HG03159 (cell line): ENCODE results near the gene PTPRM.

Source experiments
- ATAC-seq: cut with Tn5 transposase; IDR thresholded peaks from one replicate; pipeline ENCODE4 v1.9.1; 2021; ENCODE audit warnings: mild to moderate bottlenecking, moderate library complexity; ENCODE audit not compliant: unreplicated experiment

PTPRM gene

GRCh38 chr18:8337211-8337610 is 770.1 kb downstream of the PTPRM start:
- no peak for ATAC-seq

DNA sequence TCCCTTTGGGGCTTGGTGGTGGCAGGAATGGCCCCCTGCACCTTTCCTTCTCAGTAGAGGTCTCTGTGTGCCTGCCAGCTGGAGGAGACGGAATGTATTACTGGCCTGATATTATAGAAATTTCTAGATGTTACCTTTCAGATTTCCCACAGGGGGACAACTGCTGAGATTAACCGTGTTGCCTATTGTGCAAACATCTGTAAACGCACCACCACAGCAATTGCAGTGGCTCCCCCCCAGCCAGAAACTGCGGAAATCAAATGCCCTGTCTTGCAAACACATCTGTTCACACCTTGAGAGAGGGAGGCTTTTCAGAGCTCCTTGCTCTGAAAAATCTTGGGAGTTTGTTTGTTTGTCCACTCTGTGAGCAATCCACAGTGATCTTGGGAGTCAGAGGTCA is 772.1 kb downstream of the PTPRM start:
- ATAC-seq: no peak

GRCh38 chr18:8339952-8340351 is 772.8 kb downstream of the PTPRM start:
- ATAC-seq: no peak

GRCh38 chr18:8341481-8342230 is 774.5 kb downstream of the PTPRM start:
- ATAC-seq: no peak

- ATAC-seq: no peak
These were observed 781.1 kb downstream of the PTPRM start for GRCh38 chr18:8348051-8348720.

DNA sequence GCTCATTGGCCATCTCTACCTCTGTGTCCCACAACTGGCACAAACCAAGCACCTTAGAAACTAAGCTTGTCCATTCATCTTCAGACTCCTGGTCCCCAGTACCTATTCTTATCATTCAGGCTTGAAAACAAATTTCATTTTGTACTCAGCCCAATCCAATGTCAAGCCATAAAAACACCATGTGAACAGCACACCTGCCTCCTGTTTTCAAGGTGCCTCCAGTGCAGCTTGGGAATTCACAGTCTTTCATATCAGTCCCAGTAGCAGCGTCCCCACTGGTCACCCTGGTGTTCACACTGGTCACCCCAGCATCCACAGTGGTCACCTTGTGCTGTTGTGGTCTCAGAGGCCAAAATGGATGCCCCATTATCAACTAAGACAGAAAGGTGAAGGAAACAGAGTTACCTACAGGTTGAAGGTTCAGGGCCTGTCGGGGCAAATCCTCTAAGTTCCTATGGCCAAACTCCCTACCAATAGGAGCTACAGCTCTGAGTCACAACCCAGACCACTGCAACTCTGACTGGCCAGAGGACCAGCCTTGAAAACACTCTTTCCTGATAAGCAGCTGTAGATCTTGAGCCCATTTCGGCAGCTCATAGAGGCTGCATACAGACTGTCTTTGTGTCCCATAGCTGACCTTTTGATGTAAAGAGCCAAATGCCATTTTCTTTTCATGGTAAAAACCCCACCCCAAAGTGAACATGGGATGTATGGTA is 782.6 kb downstream of the PTPRM start:
- no peak for ATAC-seq

DNA sequence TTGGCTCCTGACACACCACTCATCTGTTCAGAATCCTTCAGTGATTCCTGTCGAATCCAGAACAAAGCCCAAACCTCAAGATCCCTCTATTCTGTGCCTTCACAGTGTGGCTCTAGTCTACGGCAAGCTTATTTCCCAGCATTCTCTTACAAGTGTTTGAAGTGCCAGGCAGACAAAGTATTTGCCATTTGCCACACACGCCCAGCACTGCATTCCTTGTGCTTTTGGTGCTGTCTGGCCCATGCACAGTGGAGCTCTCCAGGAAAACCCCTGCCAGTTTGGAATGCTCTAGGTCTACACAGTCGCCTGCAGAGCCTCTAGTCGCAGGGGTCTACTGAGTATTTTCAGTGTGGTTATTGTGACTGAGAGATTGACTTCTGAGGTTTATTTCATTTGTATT is 783.5 kb downstream of the PTPRM start:
- no peak for ATAC-seq

DNA sequence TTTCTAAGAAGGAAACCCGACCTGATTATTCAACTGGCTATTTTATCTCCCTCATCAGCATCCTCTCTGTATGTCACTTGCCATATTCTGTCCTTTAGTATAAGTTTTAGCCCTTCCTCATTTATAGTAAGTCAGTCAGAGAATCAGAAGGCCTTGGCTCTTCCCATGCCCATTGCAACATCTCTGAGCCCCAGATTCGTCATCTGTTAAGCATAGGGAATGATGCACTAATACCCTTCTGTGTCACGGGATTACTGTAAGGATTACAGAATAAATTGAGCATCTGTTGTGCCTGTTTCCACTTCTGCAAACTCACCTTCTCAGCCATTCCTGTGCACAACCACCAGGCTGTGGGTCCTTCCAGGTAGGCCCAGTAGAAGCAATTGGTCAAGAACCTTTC is 784.0 kb downstream of the PTPRM start:
- no peak for ATAC-seq

DNA sequence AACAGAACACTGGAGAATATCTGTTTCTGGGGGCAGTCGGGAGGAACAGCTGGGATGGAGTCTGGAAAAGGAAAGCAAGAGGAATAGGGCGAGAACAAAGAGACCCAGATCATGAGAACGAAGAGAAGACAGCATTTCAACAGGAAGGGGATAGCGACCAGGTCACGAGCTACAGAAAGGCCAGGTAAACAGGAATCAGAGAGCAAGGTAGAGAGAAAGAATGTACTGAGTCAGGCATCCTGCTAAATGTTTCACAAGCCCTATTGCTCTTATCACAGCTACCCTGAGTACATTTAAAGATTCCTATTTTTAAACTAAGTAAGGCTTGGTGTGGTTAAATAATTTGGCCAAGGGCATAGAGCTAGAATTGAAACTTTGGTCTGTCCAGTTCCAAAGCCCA is 787.2 kb downstream of the PTPRM start:
- ATAC-seq: no peak

DNA sequence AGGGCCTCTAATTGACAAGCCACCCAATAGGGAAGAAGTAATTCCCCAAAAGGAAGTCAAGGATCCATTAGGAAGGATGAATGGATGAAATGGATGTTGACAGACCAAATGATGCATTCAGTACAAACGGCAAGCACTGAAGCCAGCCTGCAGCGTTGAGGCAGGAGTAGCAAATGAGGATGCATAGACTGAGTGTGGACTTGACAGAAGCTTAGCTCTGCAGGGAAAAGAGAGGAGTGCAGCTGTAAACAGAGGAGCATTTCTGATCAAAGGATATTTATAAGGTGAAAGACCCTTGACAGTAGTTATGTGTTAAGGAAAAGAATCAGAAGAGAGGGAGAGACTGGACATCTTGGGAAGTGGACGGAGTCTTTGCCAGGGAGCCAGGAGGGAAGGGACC is 788.9 kb downstream of the PTPRM start:
- ATAC-seq: no peak

DNA sequence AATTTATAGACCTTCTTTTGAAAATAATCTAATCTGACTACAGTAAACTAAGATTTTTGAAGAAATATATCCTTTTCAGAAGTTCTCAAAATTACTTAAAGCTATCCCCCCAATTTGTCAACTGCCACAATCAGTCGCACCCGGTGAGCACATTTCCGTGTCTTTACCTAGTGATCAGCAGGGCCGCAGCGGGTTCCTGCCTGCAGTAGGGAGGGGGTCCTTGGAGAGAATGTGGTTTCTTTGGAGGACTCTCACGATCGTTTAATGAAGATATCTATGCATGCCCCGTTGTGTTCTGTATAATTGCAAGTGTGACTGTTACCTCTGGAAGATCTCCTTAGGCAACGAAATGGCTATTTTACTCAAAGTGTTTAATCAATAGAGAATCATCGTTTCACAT is 790.2 kb downstream of the PTPRM start:
- ATAC-seq: no peak

DNA sequence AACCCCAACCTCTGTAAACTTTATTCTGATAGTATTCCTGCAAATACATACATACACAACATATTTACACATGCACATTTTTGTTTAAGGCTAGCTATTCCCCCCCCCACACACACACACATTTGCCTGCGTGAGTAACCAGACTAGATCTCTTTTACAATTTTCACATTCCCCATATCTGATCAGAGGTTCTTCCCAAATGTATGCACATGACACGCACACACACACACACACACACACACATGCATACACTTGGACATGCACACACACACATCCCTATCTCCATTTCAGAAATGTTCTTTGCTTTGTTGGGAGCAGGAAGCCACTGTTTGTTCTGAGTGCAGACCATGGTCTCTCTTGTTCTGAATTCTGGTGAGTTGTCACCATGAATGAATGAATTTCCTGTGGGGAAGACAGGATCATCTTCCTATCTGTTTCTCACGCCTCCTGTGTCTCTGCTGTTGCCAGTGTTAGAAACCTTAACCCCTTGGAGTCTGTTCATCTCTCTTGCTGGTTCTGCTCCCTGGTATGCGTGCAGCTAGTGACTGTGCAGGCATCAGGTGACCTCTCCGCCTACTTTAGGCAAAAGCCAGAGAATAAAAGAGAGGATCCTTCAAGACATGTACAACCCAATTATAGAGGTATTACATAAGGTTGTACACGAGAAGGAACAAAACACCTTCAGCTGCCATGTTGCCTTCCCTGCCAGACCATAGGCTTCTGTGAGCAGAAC is 791.1 kb downstream of the PTPRM start:
- ATAC-seq: no peak

- ATAC-seq: no peak
These were observed 792.0 kb downstream of the PTPRM start for GRCh38 chr18:8359076-8359475.

GRCh38 chr18:8359481-8359880 is 792.4 kb downstream of the PTPRM start:
- ATAC-seq: no peak

- ATAC-seq: no peak
These were observed 794.9 kb downstream of the PTPRM start for GRCh38 chr18:8361941-8362471.

- no peak for ATAC-seq
These were observed 795.7 kb downstream of the PTPRM start for GRCh38 chr18:8362863-8363262.

GRCh38 chr18:8364385-8364784 is 797.3 kb downstream of the PTPRM start:
- ATAC-seq: no peak

DNA sequence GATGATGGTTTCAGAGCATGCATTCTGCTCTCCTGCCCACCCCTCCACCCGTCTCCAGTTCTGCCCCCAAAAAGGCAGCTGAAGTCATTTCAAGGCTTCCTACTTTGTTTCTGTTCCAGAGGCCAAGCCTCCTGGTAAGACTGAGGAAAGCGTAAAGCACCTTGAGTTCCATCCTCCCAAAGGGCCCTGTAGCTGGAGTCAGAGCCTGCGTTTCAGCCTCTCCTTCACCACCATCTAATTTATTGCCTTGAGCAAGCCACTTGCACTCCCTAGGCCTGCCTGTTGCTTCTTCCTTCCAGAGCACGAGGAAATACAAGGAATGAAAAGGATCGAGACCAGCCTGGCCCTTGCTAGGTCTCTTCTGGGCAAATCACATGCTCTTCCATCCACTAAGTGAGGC is 797.9 kb downstream of the PTPRM start:
- ATAC-seq: no peak

DNA sequence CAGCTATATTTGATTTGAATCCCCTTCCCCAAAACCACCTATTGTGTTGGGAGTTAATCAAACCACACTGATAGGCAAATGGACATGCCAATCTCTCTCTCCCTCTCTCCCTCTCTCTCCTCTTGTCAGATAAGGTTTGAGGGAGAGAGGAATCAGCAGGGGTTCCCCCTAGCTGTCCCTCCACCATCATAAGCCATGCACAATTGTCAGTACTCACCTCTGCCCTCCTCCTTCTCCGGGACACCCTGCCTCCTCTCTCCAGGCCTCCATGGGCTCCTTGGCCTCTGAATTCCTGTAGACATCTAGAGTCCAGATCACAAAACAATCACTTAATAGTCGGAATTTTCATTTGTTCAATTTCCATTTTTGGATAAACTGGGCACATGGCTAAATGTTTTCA is 798.4 kb downstream of the PTPRM start:
- ATAC-seq: no peak

DNA sequence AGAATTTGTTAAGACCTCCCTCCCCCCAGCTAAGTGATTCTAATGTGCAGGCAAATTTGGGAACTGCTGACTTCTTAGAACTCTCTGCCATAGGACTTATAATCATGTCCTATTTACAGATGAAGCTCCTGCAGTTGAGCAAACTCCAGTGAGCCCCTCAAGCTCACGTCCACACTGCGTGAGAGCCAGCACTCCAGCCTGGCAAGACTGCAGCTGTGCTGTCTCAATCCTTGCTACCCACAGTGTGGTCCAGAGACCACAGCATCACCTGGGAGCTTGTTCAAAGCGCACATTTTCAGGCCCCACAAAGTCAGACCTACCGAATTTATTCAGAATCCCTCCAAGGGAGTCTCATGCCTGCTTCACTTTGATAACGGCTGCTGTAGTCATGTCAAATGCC is 799.0 kb downstream of the PTPRM start:
- no peak for ATAC-seq

GRCh38 chr18:8366656-8367055 is 799.5 kb downstream of the PTPRM start:
- ATAC-seq: no peak
